B cell (primary cell): ENCODE measurements around the gene GDF7.
"Not testable (repeated sequence)": the region's sequence is repeated elsewhere in the genome, so short reads cannot be mapped to it uniquely, and the experiment has no call there.

ENCODE experiments used
- CTCF ChIP-seq: fragments of 200-600 bp; IDR thresholded peaks from one replicate; pipeline ENCODE4 v1.8.0; 2022; ENCODE audit warnings: antibody characterized with exemption, mild to moderate bottlenecking
- EZH2 ChIP-seq: IDR thresholded peaks from 2 replicates; pipeline ENCODE4 v1.6.1; 2012; ENCODE audit warnings: borderline replicate concordance, low read depth, mild to moderate bottlenecking, moderate library complexity, low read length; ENCODE audit not compliant: insufficient read depth, poor library complexity, severe bottlenecking

DNA sequence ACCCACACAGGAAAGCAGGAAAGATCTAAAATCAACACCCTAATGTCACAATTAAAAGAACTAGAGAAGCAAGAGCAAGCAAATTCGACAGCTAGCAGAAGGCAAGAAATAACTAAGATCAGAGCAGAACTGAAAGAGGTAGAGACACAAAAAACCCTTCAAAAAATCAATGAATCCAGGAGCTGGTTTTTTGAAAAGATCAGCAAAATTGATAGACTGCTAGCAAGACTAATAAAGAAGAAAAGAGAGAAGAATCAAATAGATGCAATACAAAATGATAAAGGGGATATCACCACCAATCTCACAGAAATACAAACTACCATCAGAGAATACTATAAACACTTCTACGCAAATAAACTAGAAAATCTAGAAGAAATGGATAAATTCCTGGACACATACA lies 47.5 kb downstream of the GDF7 start:
- not testable (repeated sequence) for TF ChIP-seq CTCF, EZH2
